A549 (cell line): ENCODE measurements around the gene HTRA1. TPM values are rescaled to one million over a fixed set of nuclear protein-coding genes. Genes with fewer than 3 reads are reported as not detected.
A peak's percentile ranks its signal among the peaks of the same experiment; 100 is the strongest.

ENCODE experiments used
- ATAC-seq, 2 experiments: fragments of 200-7000 bp in 1 of 2; fragments of >200 bp in 1 of 2; cut with Nextera tagmentation in 1 of 2; cut with Tn5 transposase in 1 of 2; 3 replicates each; pipeline versions ENCODE4 v1.8.0 to v1.9.1; 2018 to 2020; ENCODE audit warnings: mild to moderate bottlenecking in 1 of 2, moderate library complexity in 1 of 2
- CTCF ChIA-PET: fragments of 300-600 bp; sonication (Branson Sonifier 250); formaldehyde crosslinking; extraction: SDS; loops from one replicate; lab custom pipeline; 2021; ENCODE audit warnings: antibody characterized with exemption, inconsistent platforms; lab: Yijun Ruan, JAX
- POLR2A ChIA-PET: fragments of 350-600 bp; formaldehyde crosslinking; extraction: SDS; loops from one replicate; lab custom pipeline; 2021; ENCODE audit warnings: antibody characterized with exemption, inconsistent platforms; lab: Yijun Ruan, JAX
- DNase-seq, 2 experiments: peaks; one replicate each; pipeline versions ENCODE4 v3.0.0 to v3.0.0-alpha.2; 2011 to 2016; ENCODE audit warnings: low read depth in 1 of 2, low spot score in 1 of 2
- FAIRE-seq: peaks from 2 replicates; lab custom pipeline; 2011; peaks lifted over from hg19 to GRCh38; lab: Jason Lieb, UNC
- H3K27ac ChIP-seq, 2 experiments: fragments of >200 bp; sonication (Bioruptor Twin); formaldehyde crosslinking; 3 replicates each; pipeline ENCODE4 v1.5.1; 2016 to 2017
- H3K4me1 ChIP-seq: fragments of >200 bp; sonication (Bioruptor Twin); formaldehyde crosslinking; 3 replicates; pipeline ENCODE4 v1.6.1; 2016
- H3K4me2 ChIP-seq: fragments of >200 bp; sonication (Bioruptor Twin); formaldehyde crosslinking; 3 replicates; pipeline ENCODE4 v1.6.1; 2016
- H3K4me3 ChIP-seq: fragments of >200 bp; sonication (Bioruptor Twin); formaldehyde crosslinking; 3 replicates; pipeline ENCODE4 v1.5.1; 2016
- H3K9me3 ChIP-seq: fragments of >200 bp; sonication (Bioruptor Twin); formaldehyde crosslinking; 3 replicates; pipeline ENCODE4 v1.6.1; 2016
- ATOH8 ChIP-seq: fragments of 250-450 bp; sonication (Bioruptor Pico); IDR thresholded peaks from 2 replicates; pipeline ENCODE4 v1.5.0; 2020; ENCODE audit warnings: low read depth, mild to moderate bottlenecking, moderate library complexity
- BCL3 ChIP-seq: fragments of >200 bp; sonication (Bioruptor Twin); formaldehyde crosslinking; IDR thresholded peaks from 3 replicates; pipeline ENCODE4 v1.6.1; 2016
- CBX8 ChIP-seq: fragments of 200-600 bp; sonication (generic); IDR thresholded peaks from 2 replicates; pipeline ENCODE4 v1.6.1; 2016
- CEBPB ChIP-seq, 2 experiments: fragments of >200 bp in 1 of 2; sonication (Bioruptor Twin) in 1 of 2; formaldehyde crosslinking in 1 of 2; IDR thresholded peaks; 2 replicates each; pipeline ENCODE4 v1.6.1; 2012 to 2016
- CHD4 ChIP-seq: fragments of 200-600 bp; sonication (generic); IDR thresholded peaks from 2 replicates; pipeline ENCODE4 v1.6.1; 2016; ENCODE audit warnings: antibody characterized with exemption, mild to moderate bottlenecking, borderline replicate concordance
- EHF ChIP-seq: fragments of 250-450 bp; sonication (Bioruptor Pico); IDR thresholded peaks from 2 replicates; pipeline ENCODE4 v1.5.0; 2020; ENCODE audit warnings: mild to moderate bottlenecking
- FOXS1 ChIP-seq: fragments of 250-450 bp; sonication (Bioruptor Pico); IDR thresholded peaks from 2 replicates; pipeline ENCODE4 v1.5.0; 2020; ENCODE audit warnings: mild to moderate bottlenecking, moderate library complexity
- HES2 ChIP-seq: fragments of >200 bp; sonication (Bioruptor Twin); formaldehyde crosslinking; IDR thresholded peaks from 2 replicates; pipeline ENCODE4 v1.6.1; 2016
- HEYL ChIP-seq: fragments of 250-450 bp; sonication (Bioruptor Pico); IDR thresholded peaks from 2 replicates; pipeline ENCODE4 v1.8.0; 2021; ENCODE audit warnings: mild to moderate bottlenecking, moderate library complexity
- HMGXB4 ChIP-seq: fragments of 250-450 bp; sonication (Bioruptor Pico); IDR thresholded peaks from 2 replicates; pipeline ENCODE4 v1.5.0; 2021; ENCODE audit warnings: mild to moderate bottlenecking, moderate library complexity, borderline replicate concordance
- JUNB ChIP-seq: fragments of >200 bp; sonication (Bioruptor Twin); formaldehyde crosslinking; IDR thresholded peaks from 2 replicates; pipeline ENCODE4 v1.6.1; 2016
- MAZ ChIP-seq: fragments of 150-350 bp; IDR thresholded peaks from 2 replicates; pipeline ENCODE4 v1.6.1; 2014; ENCODE audit warnings: antibody characterized with exemption, low read depth, low read length, borderline replicate concordance
- NFE2L2 ChIP-seq: fragments of 150-350 bp; conservative IDR thresholded peaks from 2 replicates; pipeline ENCODE4 v1.6.1; 2014; ENCODE audit warnings: low read length
- RAD21 ChIP-seq, 2 experiments: fragments of >200 bp in 1 of 2; sonication (Bioruptor Twin) in 1 of 2; formaldehyde crosslinking in 1 of 2; IDR thresholded peaks in 1 of 2; conservative IDR thresholded peaks in 1 of 2; 2 replicates in 1 of 2; 3 replicates in 1 of 2; pipeline ENCODE4 v1.6.1; 2012 to 2018; ENCODE audit warnings: inconsistent platforms in 1 of 2
- RARB ChIP-seq: fragments of 250-450 bp; sonication (Bioruptor Pico); IDR thresholded peaks from 2 replicates; pipeline ENCODE4 v1.8.0; 2021; ENCODE audit warnings: mild to moderate bottlenecking, moderate library complexity
- RNF2 ChIP-seq: fragments of 200-600 bp; sonication (generic); IDR thresholded peaks from 2 replicates; pipeline ENCODE4 v1.6.1; 2016; ENCODE audit warnings: low read depth, mild to moderate bottlenecking, antibody characterized with exemption, moderate library complexity, borderline replicate concordance
- TFCP2L1 ChIP-seq: fragments of 250-450 bp; sonication (Bioruptor Pico); IDR thresholded peaks from 2 replicates; pipeline ENCODE4 v1.5.0; 2021; ENCODE audit warnings: mild to moderate bottlenecking
- USF2 ChIP-seq: fragments of 450-650 bp; IDR thresholded peaks from 2 replicates; pipeline ENCODE4 v1.6.1; 2014; ENCODE audit warnings: antibody characterized with exemption
- ZFP36 ChIP-seq: fragments of 450-650 bp; IDR thresholded peaks from 2 replicates; pipeline ENCODE4 v1.6.1; 2014; ENCODE audit warnings: borderline replicate concordance; ENCODE audit not compliant: partially characterized antibody
- ZSCAN20 ChIP-seq: fragments of 250-450 bp; sonication (Bioruptor Pico); IDR thresholded peaks from 2 replicates; pipeline ENCODE4 v1.8.0; 2022; ENCODE audit warnings: mild to moderate bottlenecking, moderate library complexity
- WGBS: methylation state at CpG from one replicate; pipeline ENCODE4 v1.1.6; 2017; ENCODE audit errors: missing lambda C conversion rate; 5-methylcytosine and 5-hydroxymethylcytosine counted together
- polyA plus RNA-seq, 4 experiments: library from polyadenylated mRNA; depleted of rRNA in 3 of 4; stranded (reverse); fragments of >200 nt; fragmentation: RNase III in 1 of 4; extraction: RNeasy Plus Mini Kit Qiagen cat#74134 plus additional on column Dnase treatment in 1 of 4; gene quantifications; 2 replicates in 3 of 4; 3 replicates in 1 of 4; pipeline ENCODE4 v1.2.3, GENCODE V29; 2011 to 2017

Gene HTRA1
- polyA plus RNA-seq, 2 of the 4 experiments (the other 2 are of a cell fraction), result 50.7 to 65.6 TPM

GRCh38 chr10:122420624-122421007 lies 40.7 kb upstream of the HTRA1 start (continued):
- no peak for TF ChIP-seq BCL3
- no peak for TF ChIP-seq EHF
- no peak for TF ChIP-seq ATOH8 (CRISPR knock-in tag)
- TF ChIP-seq CEBPB (IDR thresholded peaks at IDR 0.05), result no peak

GRCh38 chr10:122421054-122421625 lies 40.2 kb upstream of the HTRA1 start:
- ATAC-seq (no peak), DNase-seq (no peak), FAIRE-seq (peak; percentile 13)
- Histone ChIP-seq H3K9me3 (no peaks in the 10 kb centered on the region), H3K27ac (no peak overlapping the region), H3K4me2 (no peak overlapping the region), H3K4me3 (no peak overlapping the region), H3K4me1 (no peaks in the 10 kb centered on the region)
- POLR2A ChIA-PET, result no interaction called here
- CTCF ChIA-PET, result interaction anchor here (1.3 kb wide), 1 partner anchor 122 kb away, joined by 5 read pairs; no protein-coding TSS in a partner anchor
- WGBS, result 75% methylated on average over 3 of the region's 3 CpGs
- no peak for TF ChIP-seq ZFP36
- TF ChIP-seq HMGXB4 (CRISPR knock-in tag), result no peak
- no peak for TF ChIP-seq NFE2L2
- no peak for TF ChIP-seq USF2
- no peak for TF ChIP-seq MAZ

GRCh38 chr10:122421742-122422141 lies 39.6 kb upstream of the HTRA1 start:
- TF ChIP-seq JUNB, result no peak
- no peak for TF ChIP-seq ATOH8 (CRISPR knock-in tag)
- no peak for TF ChIP-seq CBX8
- TF ChIP-seq FOXS1, result no peak
- TF ChIP-seq CEBPB (IDR thresholded peaks at IDR 0.05), result no peak
- TF ChIP-seq RNF2, result no peak
- no peak for TF ChIP-seq RAD21 (conservative IDR thresholded peaks at IDR 0.05 in 1 of 2, IDR thresholded peaks at IDR 0.05 in 1 of 2)
- TF ChIP-seq TFCP2L1 (CRISPR knock-in tag), result no peak
- TF ChIP-seq CHD4, result no peak
- TF ChIP-seq MAZ, result no peak
- no peak for TF ChIP-seq ZSCAN20
- TF ChIP-seq HEYL (CRISPR knock-in tag), result no peak
- no peak for TF ChIP-seq RARB (CRISPR knock-in tag)
- no peak for TF ChIP-seq HES2
- TF ChIP-seq USF2, result no peak
- no peak for ATAC-seq
- CTCF ChIA-PET, result interaction anchor here (0.7 to 1.3 kb wide), 2 partner anchors 14 to 123 kb away, joined by 3 to 5 read pairs; no protein-coding TSS in a partner anchor
- no peak overlapping the region for H3K27ac ChIP-seq
- no peak for DNase-seq
- H3K4me2 ChIP-seq, result no peak overlapping the region
- H3K4me3 ChIP-seq, result no peak overlapping the region
- POLR2A ChIA-PET, result no interaction called here
- no peaks in the 10 kb centered on the region for H3K9me3 ChIP-seq
- FAIRE-seq, result no peak
- no peaks in the 10 kb centered on the region for H3K4me1 ChIP-seq
